OCI-LY1 (cell line): ENCODE results near the gene CCDC146.
"Not testable (repeated sequence)": the region's sequence is repeated elsewhere in the genome, so short reads cannot be mapped to it uniquely, and the experiment has no call there.

Experiments used
- H2AFZ ChIP-seq: fragments of 200-600 bp; sonication (generic), shearing (Covaris generic); 2 replicates; pipeline ENCODE4 v1.6.0; 2014; ENCODE audit warnings: antibody characterized with exemption, mild to moderate bottlenecking, low read length
- H3F3A ChIP-seq: fragments of 200-600 bp; sonication (generic), shearing (Covaris generic); 2 replicates; pipeline ENCODE4 v1.6.0; 2014; ENCODE audit warnings: mild to moderate bottlenecking, antibody characterized with exemption, low read length, moderate library complexity; ENCODE audit not compliant: insufficient read depth
- H3K27ac ChIP-seq: fragments of 200-600 bp; sonication (generic); 2 replicates; pipeline ENCODE4 v1.5.1; 2014; ENCODE audit warnings: low read length, mixed run types, mild to moderate bottlenecking, low read depth; ENCODE audit not compliant: poor library complexity, severe bottlenecking
- H3K27me3 ChIP-seq: fragments of 200-600 bp; sonication (generic); 2 replicates; pipeline ENCODE4 v1.6.0; 2014; ENCODE audit warnings: antibody characterized with exemption, mild to moderate bottlenecking, low read length, moderate library complexity; ENCODE audit not compliant: insufficient read depth
- H3K36me3 ChIP-seq: fragments of 200-600 bp; sonication (generic); 2 replicates; pipeline ENCODE4 v1.6.1; 2014; ENCODE audit warnings: mild to moderate bottlenecking, antibody characterized with exemption, low read length, moderate library complexity, mixed read lengths; ENCODE audit not compliant: insufficient read depth
- H3K4me1 ChIP-seq: fragments of 200-600 bp; sonication (generic); 2 replicates; pipeline ENCODE4 v1.5.1; 2014; ENCODE audit warnings: mild to moderate bottlenecking, low read length, moderate library complexity; ENCODE audit not compliant: insufficient read depth, severe bottlenecking
- H3K4me2 ChIP-seq: fragments of 200-600 bp; sonication (generic), shearing (Covaris generic); 2 replicates; pipeline ENCODE4 v1.6.1; 2014; ENCODE audit warnings: low read length
- H3K4me3 ChIP-seq: fragments of 200-600 bp; sonication (generic); 2 replicates; pipeline ENCODE4 v1.5.1; 2014; ENCODE audit warnings: low read length, low read depth, mild to moderate bottlenecking, mixed read lengths; ENCODE audit not compliant: poor library complexity, severe bottlenecking
- H3K79me2 ChIP-seq: fragments of 200-600 bp; shearing (Covaris generic); 2 replicates; pipeline ENCODE4 v1.6.1; 2016; ENCODE audit warnings: mixed run types, low read length, mixed read lengths; ENCODE audit not compliant: insufficient read depth
- H3K9ac ChIP-seq: fragments of 200-600 bp; sonication (generic), shearing (Covaris generic); 2 replicates; pipeline ENCODE4 v1.6.1; 2014; ENCODE audit warnings: mild to moderate bottlenecking, low read length, mixed read lengths
- H3K9me2 ChIP-seq: fragments of 200-600 bp; sonication (generic), shearing (Covaris generic); 2 replicates; pipeline ENCODE4 v1.6.1; 2014; ENCODE audit warnings: low read depth, mild to moderate bottlenecking, low read length, mixed read lengths
- H3K9me3 ChIP-seq: fragments of 200-600 bp; shearing (Covaris generic); 2 replicates; pipeline ENCODE4 v1.6.1; 2014; ENCODE audit warnings: low read length, mixed read lengths
- H4K20me1 ChIP-seq: fragments of 200-600 bp; sonication (generic), shearing (Covaris generic); 2 replicates; pipeline ENCODE4 v1.6.0; 2016; ENCODE audit warnings: mild to moderate bottlenecking, low read length; ENCODE audit not compliant: insufficient read depth
- EZH2 ChIP-seq: fragments of 200-600 bp; sonication (generic), shearing (Covaris generic); IDR thresholded peaks from 2 replicates; pipeline ENCODE4 v1.8.0; 2017; ENCODE audit warnings: borderline replicate concordance, mixed run types, mild to moderate bottlenecking, antibody characterized with exemption, low read length, moderate library complexity, mixed read lengths
- TF ChIP-seq, protein P1 (sequence below): fragments of 200-600 bp; sonication (generic), shearing (Covaris generic); IDR thresholded peaks from 2 replicates; pipeline ENCODE4 v1.5.1; 2017; ENCODE audit warnings: mild to moderate bottlenecking, antibody characterized with exemption, low read length, moderate library complexity, mixed read lengths

The CCDC146 gene

DNA sequence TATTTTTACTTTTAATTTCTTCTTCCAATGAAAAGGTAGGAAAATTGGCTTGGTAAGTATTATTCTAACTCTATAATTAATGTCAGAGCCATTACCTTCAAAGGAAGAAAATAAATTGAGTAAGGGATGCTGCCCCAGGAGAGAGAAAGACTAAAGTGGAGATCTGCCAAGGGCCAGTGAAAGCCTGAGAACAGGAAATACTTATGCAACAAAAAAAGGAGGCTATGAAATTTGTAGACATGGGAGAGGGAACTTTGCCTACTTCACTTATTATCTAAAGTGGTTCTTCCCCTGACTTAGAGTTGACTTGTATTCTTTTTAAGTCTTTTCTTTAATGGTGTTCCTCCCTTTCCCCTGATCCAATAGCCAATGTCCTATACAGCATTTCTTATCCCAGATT, 29.8 kb downstream of the CCDC146 start:
- H3K9me3 ChIP-seq, H3K9me2 ChIP-seq, H3K4me1 ChIP-seq, H4K20me1 ChIP-seq, H3K79me2 ChIP-seq, H3F3A ChIP-seq, H2AFZ ChIP-seq, H3K4me3 ChIP-seq, H3K9ac ChIP-seq, H3K36me3 ChIP-seq, H3K27me3 ChIP-seq, H3K27ac ChIP-seq, H3K4me2 ChIP-seq: not testable (repeated sequence)

DNA sequence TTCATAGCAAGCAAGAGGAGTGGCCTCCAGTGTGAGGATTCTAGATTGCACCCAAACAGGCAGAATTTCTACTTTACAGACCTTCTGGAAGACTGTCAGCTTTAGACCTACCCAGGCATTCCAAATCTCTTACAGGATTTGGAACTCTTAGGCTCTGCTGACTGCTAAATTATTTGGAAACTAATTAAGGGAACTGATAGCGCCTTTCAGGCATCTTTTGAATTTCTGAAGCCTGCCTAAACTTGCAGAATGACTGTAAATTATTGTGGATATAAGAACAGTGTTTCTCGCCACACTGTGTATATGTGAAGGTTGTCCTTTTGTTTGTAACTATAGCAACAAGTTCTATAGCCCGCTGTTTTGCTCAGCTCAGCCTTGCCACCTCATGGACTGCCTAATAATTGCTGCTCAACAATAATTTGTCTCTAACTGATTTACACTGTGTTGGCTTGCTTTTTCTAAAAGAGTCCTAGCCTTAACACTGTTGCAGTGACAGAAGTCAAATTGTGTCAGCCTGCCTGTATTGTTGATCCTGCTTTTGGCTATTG, 32.6 kb downstream of the CCDC146 start:
- H3F3A ChIP-seq, H3K4me1 ChIP-seq, H3K27ac ChIP-seq, H3K4me3 ChIP-seq, H3K9me2 ChIP-seq, H3K4me2 ChIP-seq, H3K9me3 ChIP-seq, H3K36me3 ChIP-seq, H3K27me3 ChIP-seq, H4K20me1 ChIP-seq, H2AFZ ChIP-seq, H3K79me2 ChIP-seq, H3K9ac ChIP-seq: not testable (repeated sequence)

DNA sequence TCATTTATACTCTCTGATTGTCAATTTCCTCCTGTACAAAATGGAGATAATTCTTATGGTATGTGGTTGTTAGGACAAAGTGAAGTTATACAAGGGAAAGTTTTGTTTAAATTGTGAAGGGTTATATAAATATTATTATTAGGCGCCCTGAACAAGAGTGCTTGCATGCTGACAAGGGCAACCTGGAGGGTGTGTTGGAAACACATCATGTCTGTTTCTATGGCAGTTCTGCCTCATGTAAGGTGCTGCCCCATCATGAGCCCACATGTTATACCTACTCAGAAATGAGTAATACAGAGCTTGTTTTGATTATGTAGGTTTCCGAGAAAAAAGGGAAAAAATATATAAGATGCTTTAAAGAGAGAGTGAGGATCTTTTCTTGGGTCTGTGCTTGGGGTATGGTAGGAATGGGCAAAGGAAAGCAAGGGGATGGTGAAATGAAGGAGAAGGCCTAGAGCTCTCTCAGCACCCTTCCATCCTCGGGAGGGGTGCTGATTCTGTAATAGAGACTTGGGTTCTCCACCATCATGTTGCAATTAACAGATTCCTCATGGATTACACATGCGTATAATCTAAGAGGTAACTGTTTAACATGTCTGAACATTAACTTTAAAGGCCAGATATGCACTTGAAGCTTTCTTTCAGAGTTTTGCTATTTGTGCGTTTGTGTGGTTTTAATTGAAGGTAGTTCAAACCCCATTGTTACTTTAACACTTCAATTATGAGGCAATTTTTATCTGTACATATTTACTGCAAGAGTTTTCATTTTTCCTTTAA, 33.4 kb downstream of the CCDC146 start:
- H3K9me2 ChIP-seq, H3K4me3 ChIP-seq, H3K36me3 ChIP-seq, H3K4me2 ChIP-seq, H3K9ac ChIP-seq, H3K79me2 ChIP-seq, H3K27ac ChIP-seq, H3K27me3 ChIP-seq, H3F3A ChIP-seq, H2AFZ ChIP-seq, H3K4me1 ChIP-seq, H4K20me1 ChIP-seq, H3K9me3 ChIP-seq: not testable (repeated sequence)

DNA sequence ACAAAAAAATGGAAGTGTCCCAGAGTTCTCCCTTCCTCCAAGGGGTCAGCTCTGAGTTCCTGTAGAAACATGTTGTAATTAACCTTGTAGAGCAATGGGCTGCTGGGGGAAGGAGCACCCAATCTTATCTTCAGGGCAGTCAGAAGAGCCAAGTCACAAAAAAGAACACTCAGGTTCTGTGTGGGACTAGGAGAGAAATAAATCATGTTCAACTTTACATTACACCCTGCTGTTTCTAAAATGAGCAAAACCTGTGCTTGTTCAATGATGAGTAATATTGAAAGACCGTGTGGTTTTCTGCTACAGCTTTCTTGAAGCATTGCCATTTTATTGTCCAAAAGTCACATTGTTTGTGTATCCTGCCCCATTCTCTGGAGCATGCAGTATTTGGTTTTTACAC, 34.6 kb downstream of the CCDC146 start:
- H3K79me2 ChIP-seq, H2AFZ ChIP-seq, H3K9ac ChIP-seq, H3K27me3 ChIP-seq, H3K9me3 ChIP-seq, H4K20me1 ChIP-seq, H3K36me3 ChIP-seq, H3F3A ChIP-seq, H3K4me1 ChIP-seq, H3K9me2 ChIP-seq, H3K4me2 ChIP-seq, H3K27ac ChIP-seq, H3K4me3 ChIP-seq: not testable (repeated sequence)

DNA sequence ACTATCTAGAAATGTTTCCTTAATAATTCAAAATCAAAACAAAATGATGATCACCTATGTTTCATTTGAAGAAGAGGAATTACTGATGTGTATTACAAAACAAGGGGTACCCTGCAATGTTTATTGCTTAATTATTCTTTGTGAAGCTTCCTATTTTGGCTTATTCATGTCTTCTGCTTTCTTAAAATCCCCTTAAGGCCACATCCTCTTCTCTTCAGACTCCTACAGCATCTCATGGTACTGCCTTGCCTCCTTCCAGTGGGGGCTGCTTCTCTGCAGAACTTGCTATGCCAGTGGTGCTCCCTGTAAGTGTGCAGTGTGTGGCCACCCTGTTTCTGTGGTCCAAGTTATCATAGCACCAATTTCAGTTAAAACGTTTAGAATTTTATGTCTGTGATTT, 35.0 kb downstream of the CCDC146 start:
- H3K9me2 ChIP-seq = no peaks in the 10 kb centered on the region
- H3K4me2 ChIP-seq = no peak overlapping the region
- H4K20me1 ChIP-seq = no peaks in the 10 kb centered on the region
- H3K9ac ChIP-seq = no peak overlapping the region
- H3K9me3 ChIP-seq = no peaks in the 10 kb centered on the region
- no peak overlapping the region for H3K4me3 ChIP-seq
- no peaks in the 10 kb centered on the region for H3K4me1 ChIP-seq
- H2AFZ ChIP-seq = no peak overlapping the region
- no peaks in the 10 kb centered on the region for H3K36me3 ChIP-seq
- no peaks in the 10 kb centered on the region for H3K27me3 ChIP-seq
- no peaks in the 10 kb centered on the region for H3F3A ChIP-seq
- TF ChIP-seq, protein P1, sequence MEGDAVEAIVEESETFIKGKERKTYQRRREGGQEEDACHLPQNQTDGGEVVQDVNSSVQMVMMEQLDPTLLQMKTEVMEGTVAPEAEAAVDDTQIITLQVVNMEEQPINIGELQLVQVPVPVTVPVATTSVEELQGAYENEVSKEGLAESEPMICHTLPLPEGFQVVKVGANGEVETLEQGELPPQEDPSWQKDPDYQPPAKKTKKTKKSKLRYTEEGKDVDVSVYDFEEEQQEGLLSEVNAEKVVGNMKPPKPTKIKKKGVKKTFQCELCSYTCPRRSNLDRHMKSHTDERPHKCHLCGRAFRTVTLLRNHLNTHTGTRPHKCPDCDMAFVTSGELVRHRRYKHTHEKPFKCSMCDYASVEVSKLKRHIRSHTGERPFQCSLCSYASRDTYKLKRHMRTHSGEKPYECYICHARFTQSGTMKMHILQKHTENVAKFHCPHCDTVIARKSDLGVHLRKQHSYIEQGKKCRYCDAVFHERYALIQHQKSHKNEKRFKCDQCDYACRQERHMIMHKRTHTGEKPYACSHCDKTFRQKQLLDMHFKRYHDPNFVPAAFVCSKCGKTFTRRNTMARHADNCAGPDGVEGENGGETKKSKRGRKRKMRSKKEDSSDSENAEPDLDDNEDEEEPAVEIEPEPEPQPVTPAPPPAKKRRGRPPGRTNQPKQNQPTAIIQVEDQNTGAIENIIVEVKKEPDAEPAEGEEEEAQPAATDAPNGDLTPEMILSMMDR = no peak
- TF ChIP-seq EZH2 = no peak
- H3K27ac ChIP-seq = no peak overlapping the region
- no peaks in the 10 kb centered on the region for H3K79me2 ChIP-seq

DNA sequence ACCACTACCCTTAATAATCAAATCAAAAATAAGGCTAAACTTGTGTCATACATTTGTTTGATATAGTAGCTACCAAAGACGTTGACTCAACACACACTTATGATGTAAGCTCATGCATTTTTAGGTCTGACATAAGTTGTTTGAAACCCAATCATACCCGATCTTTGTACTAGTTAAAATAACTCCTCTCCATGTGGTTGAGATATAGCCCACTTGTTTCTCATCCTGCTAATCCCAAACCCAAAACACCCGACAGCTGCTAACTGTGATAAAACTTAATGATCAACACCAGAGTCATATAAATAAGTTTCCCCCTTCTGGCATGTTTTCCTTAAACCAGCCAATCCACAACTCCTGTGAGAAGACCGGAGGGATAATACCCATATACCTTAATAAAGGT, 48.7 kb downstream of the CCDC146 start:
- H3K27me3 ChIP-seq, H4K20me1 ChIP-seq, H3K27ac ChIP-seq, H3K4me2 ChIP-seq, H3K9me3 ChIP-seq, H2AFZ ChIP-seq, H3K9ac ChIP-seq, H3F3A ChIP-seq, H3K9me2 ChIP-seq, H3K36me3 ChIP-seq, H3K4me1 ChIP-seq, H3K4me3 ChIP-seq, H3K79me2 ChIP-seq: not testable (repeated sequence)
